Measurements from ENCODE around the gene MICU1.

GRCh38 chr10:72425133-72425532, 200.7 kb downstream of the MICU1 start:
- no peak for TF ChIP-seq POLR2A (IDR thresholded peaks at IDR 0.05)
- TF ChIP-seq CTCF (IDR thresholded peaks at IDR 0.05), result no peak
